Measurements from ENCODE around the gene GSTA5.
"Not testable (repeated sequence)": the region's sequence is repeated elsewhere in the genome, so short reads cannot be mapped to it uniquely, and the experiment has no call there.

Gene GSTA5

GRCh38 chr6:52790861-52791260, 49.8 kb downstream of the GSTA5 start:
- H3K27ac ChIP-seq: no peak overlapping the region
- TF ChIP-seq CTCF (IDR thresholded peaks at IDR 0.05): no peak
- no peak for DNase-seq (ENCODE audit: low spot score)
- H3K4me3 ChIP-seq: no peak overlapping the region

GRCh38 chr6:52789658-52790057, 51.0 kb downstream of the GSTA5 start:
- H3K4me3 ChIP-seq; H3K27ac ChIP-seq; DNase-seq (ENCODE audit: low spot score): not testable (repeated sequence)

GRCh38 chr6:52788478-52788877, 52.1 kb downstream of the GSTA5 start:
- Histone ChIP-seq H3K4me3 (no peak overlapping the region), H3K27ac (no peak overlapping the region)
- TF ChIP-seq CTCF (IDR thresholded peaks at IDR 0.05): no peak
- DNase-seq (ENCODE audit: low spot score): no peak

- no peak overlapping the region for H3K27ac ChIP-seq
- TF ChIP-seq CTCF (IDR thresholded peaks at IDR 0.05): no peak
Observed at GRCh38 chr6:52787917-52788316, 52.7 kb downstream of the GSTA5 start.

GRCh38 chr6:52786249-52786956, 54.2 kb downstream of the GSTA5 start:
- TF ChIP-seq CTCF (IDR thresholded peaks at IDR 0.05): no peak
- no peak overlapping the region for H3K4me3 ChIP-seq
- DNase-seq (ENCODE audit: low spot score): no peak
- H3K27ac ChIP-seq: no peak overlapping the region

More at GRCh38 chr6:52787917-52788316, 52.7 kb downstream of the GSTA5 start:
- DNase-seq (ENCODE audit: low spot score): no peak
- H3K4me3 ChIP-seq: no peak overlapping the region

GRCh38 chr6:52782696-52783274, 57.8 kb downstream of the GSTA5 start:
- not testable (repeated sequence) for H3K27ac ChIP-seq; DNase-seq (ENCODE audit: low spot score)

GRCh38 chr6:52782209-52782608, 58.4 kb downstream of the GSTA5 start:
- not testable (repeated sequence) for DNase-seq (ENCODE audit: low spot score); H3K4me3 ChIP-seq; H3K27ac ChIP-seq

More at GRCh38 chr6:52782696-52783274, 57.8 kb downstream of the GSTA5 start:
- not testable (repeated sequence) for H3K4me3 ChIP-seq

Data from coronary artery (tissue), 2 donors.